AG04450 (cell line): ENCODE data around the gene SBSN. TPM values are rescaled to one million over a fixed set of nuclear protein-coding genes. Genes with fewer than 3 reads are reported as not detected.
"Not testable (repeated sequence)": the region's sequence is repeated elsewhere in the genome, so short reads cannot be mapped to it uniquely, and the experiment has no call there.

ENCODE experiments used
- CTCF ChIA-PET: fragments of 300-600, 350-600 bp; formaldehyde crosslinking; extraction: SDS; loops from one replicate; lab custom pipeline; 2022; ENCODE audit warnings: antibody characterized with exemption, inconsistent platforms; lab: Charles Lee
- POLR2A ChIA-PET: fragments of 350-600 bp; formaldehyde crosslinking; extraction: SDS; loops from one replicate; lab custom pipeline; 2021; ENCODE audit warnings: antibody characterized with exemption, inconsistent platforms; lab: Yijun Ruan, JAX
- DNase-seq: peaks from one replicate; pipeline ENCODE4 v3.0.0-alpha.2; 2011; ENCODE audit warnings: low read depth, low spot score
- H3K27ac ChIP-seq: one replicate; pipeline ENCODE4 v1.5.1; 2012; ENCODE audit warnings: low read depth, low read length, control low read depth
- H3K27me3 ChIP-seq: one replicate; pipeline ENCODE4 v1.6.0; 2012; ENCODE audit warnings: low read length; ENCODE audit not compliant: control insufficient read depth, insufficient read depth
- H3K4me3 ChIP-seq: 2 replicates; pipeline ENCODE4 v1.5.1; 2011; ENCODE audit warnings: mild to moderate bottlenecking, low read depth, low read length, control low read depth
- H3K9me3 ChIP-seq: 2 replicates; pipeline ENCODE4 v1.5.1; 2012; ENCODE audit warnings: low read length; ENCODE audit not compliant: control insufficient read depth, insufficient read depth
- polyA plus RNA-seq: library from polyadenylated mRNA; depleted of rRNA; stranded (reverse); fragments of >200 nt; gene quantifications from 2 replicates; pipeline ENCODE4 v1.2.3, GENCODE V29; 2011; rRNA removed
- TF ChIP-seq, protein P1 (sequence below): IDR thresholded peaks from 2 replicates; pipeline ENCODE4 v1.5.1; 2011; ENCODE audit warnings: low read depth, low read length, control low read depth, inconsistent platforms

Gene SBSN
- polyA plus RNA-seq, 1 experiment = 1.8 TPM

DNA sequence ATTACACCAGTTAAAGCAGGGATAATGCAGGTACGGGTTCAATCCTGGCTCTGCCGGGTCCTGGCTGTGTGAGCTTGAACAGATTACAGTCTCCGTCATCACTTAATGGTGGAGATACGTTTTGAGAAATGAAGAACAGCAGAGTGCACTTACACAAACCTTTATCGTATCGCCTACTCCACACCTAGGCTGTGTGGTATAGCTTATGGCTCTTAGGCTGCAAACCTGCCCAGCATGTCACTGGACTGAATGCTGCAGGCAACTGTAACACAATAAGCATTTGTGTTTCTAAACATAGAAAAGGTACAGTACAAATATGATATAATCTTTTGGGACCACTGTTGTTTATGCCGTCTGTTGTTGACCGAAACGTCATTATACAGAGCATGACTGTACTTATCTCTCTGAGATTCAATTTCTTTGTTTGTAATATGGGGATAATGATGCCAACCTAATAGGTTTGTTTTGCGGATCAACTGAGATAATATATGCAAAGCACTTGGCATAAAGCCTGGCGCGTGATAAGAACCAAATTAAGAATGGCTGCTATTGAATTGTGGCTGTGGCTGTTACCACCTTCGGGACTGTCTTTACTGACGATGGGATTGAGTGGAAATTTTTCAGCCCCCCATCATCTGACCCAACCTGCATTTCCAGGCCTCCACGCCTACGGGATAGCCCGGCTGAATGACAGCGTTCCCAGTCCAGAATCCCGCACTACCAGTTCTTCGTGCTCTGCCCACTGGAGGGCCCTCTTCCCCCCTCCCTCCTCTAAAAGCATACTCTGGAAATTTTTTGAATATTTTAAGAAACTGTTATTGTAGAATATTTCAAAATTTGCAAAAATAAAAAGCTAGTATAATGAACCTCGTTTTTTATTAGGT is 49.1 kb downstream of the SBSN start:
- ChIA-PET CTCF (interaction anchor here (0.6 to 2.4 kb wide), 2 partner anchors 13 to 16 kb away, joined by 3 to 9 read pairs; no protein-coding TSS in a partner anchor), POLR2A (no interaction called here)
- Histone ChIP-seq H3K27me3 (no peaks in the 10 kb centered on the region), H3K27ac (no peak overlapping the region), H3K4me3 (no peak overlapping the region), H3K9me3 (no peaks in the 10 kb centered on the region)
- no peak for DNase-seq
- TF ChIP-seq, protein P1, sequence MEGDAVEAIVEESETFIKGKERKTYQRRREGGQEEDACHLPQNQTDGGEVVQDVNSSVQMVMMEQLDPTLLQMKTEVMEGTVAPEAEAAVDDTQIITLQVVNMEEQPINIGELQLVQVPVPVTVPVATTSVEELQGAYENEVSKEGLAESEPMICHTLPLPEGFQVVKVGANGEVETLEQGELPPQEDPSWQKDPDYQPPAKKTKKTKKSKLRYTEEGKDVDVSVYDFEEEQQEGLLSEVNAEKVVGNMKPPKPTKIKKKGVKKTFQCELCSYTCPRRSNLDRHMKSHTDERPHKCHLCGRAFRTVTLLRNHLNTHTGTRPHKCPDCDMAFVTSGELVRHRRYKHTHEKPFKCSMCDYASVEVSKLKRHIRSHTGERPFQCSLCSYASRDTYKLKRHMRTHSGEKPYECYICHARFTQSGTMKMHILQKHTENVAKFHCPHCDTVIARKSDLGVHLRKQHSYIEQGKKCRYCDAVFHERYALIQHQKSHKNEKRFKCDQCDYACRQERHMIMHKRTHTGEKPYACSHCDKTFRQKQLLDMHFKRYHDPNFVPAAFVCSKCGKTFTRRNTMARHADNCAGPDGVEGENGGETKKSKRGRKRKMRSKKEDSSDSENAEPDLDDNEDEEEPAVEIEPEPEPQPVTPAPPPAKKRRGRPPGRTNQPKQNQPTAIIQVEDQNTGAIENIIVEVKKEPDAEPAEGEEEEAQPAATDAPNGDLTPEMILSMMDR = no peak

DNA sequence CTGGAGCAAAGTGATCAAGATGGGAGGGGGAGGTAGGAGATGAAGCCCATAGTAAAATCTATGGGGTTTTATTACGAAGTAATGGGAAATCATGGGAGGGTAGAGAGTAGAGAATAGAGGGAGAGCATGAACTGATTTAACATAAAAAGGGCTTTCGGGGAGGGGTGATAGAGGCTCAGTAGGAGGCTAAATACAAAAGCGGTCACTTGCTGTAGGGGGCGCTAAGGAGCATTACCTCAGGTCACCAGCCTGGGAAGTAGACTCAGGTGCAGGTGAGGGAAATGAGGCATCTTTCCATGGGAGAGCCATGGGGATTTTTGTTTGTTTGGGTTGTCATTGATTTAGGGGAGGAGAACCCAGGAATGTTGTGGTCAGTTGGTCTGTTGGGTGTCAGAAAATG is 52.0 kb downstream of the SBSN start:
- Histone ChIP-seq H3K9me3 (no peaks in the 10 kb centered on the region), H3K27me3 (no peaks in the 10 kb centered on the region), H3K4me3 (no peak overlapping the region), H3K27ac (no peak overlapping the region)
- ChIA-PET CTCF (no interaction called here), POLR2A (no interaction called here)
- DNase-seq = no peak
- TF ChIP-seq, protein P1 = no peak

DNA sequence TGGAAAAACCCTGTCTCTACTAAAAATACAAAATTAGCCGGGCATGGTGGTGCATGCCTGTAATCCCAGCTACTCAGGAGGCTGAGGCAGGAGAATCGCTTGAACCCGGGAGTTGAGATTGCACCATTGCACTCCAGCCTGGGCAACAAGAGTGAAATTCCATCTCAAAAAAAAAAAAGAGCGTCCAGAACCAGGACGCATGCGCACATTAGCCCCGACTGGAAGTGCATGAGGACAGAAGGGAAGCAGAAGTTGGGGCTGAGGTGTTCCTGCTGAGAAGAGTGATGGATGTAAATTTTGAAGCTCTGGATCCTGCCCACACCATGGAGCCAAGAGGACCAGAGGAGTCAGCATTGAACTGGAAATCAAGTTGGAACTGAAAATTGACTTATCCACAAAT is 53.5 kb downstream of the SBSN start:
- CTCF ChIA-PET = interaction anchor here (0.6 kb wide), 1 partner anchor 334 kb away, joined by 3 read pairs; no protein-coding TSS in a partner anchor
- H3K27me3 ChIP-seq, H3K9me3 ChIP-seq, H3K27ac ChIP-seq, POLR2A ChIA-PET, H3K4me3 ChIP-seq, DNase-seq: not testable (repeated sequence)

DNA sequence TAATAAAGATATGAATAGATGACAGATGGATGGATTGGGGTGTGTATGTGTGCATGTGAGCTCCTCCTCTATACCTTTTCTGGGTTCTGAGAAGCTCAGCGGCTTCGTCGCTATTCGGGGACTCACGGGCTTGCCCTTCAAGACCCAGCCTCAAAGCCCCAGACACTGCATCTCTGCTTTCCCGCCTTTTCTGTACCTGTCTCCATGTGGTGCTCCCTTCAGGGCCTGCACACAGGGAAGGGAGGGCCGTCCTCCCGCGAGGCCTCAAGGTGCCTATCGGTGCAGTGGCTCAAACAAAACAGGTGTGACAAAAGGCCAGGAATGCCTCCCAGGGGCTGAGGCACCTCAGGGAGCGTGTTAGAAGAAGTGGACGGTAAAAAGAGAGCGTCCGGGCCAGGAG is 54.0 kb downstream of the SBSN start:
- TF ChIP-seq, protein P1 = no peak
- CTCF ChIA-PET = interaction anchor here (0.6 kb wide), 1 partner anchor 333 kb away, joined by 3 read pairs; no protein-coding TSS in a partner anchor
- no peaks in the 10 kb centered on the region for H3K27me3 ChIP-seq
- POLR2A ChIA-PET = no interaction called here
- H3K9me3 ChIP-seq = no peaks in the 10 kb centered on the region
- H3K4me3 ChIP-seq = no peak overlapping the region
- DNase-seq = no peak
- H3K27ac ChIP-seq = no peak overlapping the region

Other genes with a start within 250 kb of the SBSN start
- gene HAMP, start 245.8 kb downstream of the SBSN start, polyA plus RNA-seq = not detected in 2 replicates
- not detected in 2 replicates for gene MAG, start 236.2 kb downstream of the SBSN start, polyA plus RNA-seq
- gene CD22, start 199.1 kb downstream of the SBSN start, polyA plus RNA-seq = not detected in 2 replicates
- gene FFAR1, start 180.4 kb downstream of the SBSN start, polyA plus RNA-seq = not detected in 2 replicates
- gene FFAR3, start 169.9 kb downstream of the SBSN start, polyA plus RNA-seq = not detected in 2 replicates
- not detected in 2 replicates for gene GPR42, start 157.2 kb downstream of the SBSN start, polyA plus RNA-seq
- gene FFAR2, start 80.1 kb downstream of the SBSN start, polyA plus RNA-seq = not detected in 2 replicates
- gene KRTDAP, start 37.8 kb downstream of the SBSN start, polyA plus RNA-seq = not detected in 2 replicates
- gene DMKN, start 14.7 kb downstream of the SBSN start, polyA plus RNA-seq = 1.3 and 1.6 TPM in 2 replicates
- not detected in 2 replicates for gene GAPDHS, start 5.1 kb upstream of the SBSN start, polyA plus RNA-seq
- 88.7 and 116 TPM in 2 replicates for gene TMEM147, start 17.3 kb upstream of the SBSN start, polyA plus RNA-seq
- gene ATP4A, start 35.3 kb upstream of the SBSN start, polyA plus RNA-seq = not detected in 2 replicates
- gene PMIS2, start 57.9 kb upstream of the SBSN start, polyA plus RNA-seq = not detected in 2 replicates
- 1.9 and 2.3 TPM in 2 replicates for gene HAUS5, start 84.4 kb upstream of the SBSN start, polyA plus RNA-seq
- gene RBM42, start 100.7 kb upstream of the SBSN start, polyA plus RNA-seq = 33.4 and 35.6 TPM in 2 replicates
- 0.33 and 0.36 TPM in 2 replicates for gene ETV2, start 113.4 kb upstream of the SBSN start, polyA plus RNA-seq
- 398 and 527 TPM in 2 replicates for gene COX6B1, start 120.0 kb upstream of the SBSN start, polyA plus RNA-seq
- gene UPK1A, start 138.2 kb upstream of the SBSN start, polyA plus RNA-seq = 0.07 TPM in 1 of 2 replicates, not detected in the other
- not detected in 2 replicates for gene ZBTB32, start 176.2 kb upstream of the SBSN start, polyA plus RNA-seq
- 6.1 and 8.7 TPM in 2 replicates for gene KMT2B, start 189.7 kb upstream of the SBSN start, polyA plus RNA-seq
- 1.3 and 2.0 TPM in 2 replicates for gene IGFLR1, start 214.1 kb upstream of the SBSN start, polyA plus RNA-seq
- 10.2 and 11.8 TPM in 2 replicates for gene U2AF1L4, start 217.1 kb upstream of the SBSN start, polyA plus RNA-seq
- gene PSENEN, start 217.3 kb upstream of the SBSN start, polyA plus RNA-seq = 41.0 and 52.7 TPM in 2 replicates
- gene LIN37, start 220.3 kb upstream of the SBSN start, polyA plus RNA-seq = 5.5 and 7.6 TPM in 2 replicates
- gene HSPB6, start 228.7 kb upstream of the SBSN start, polyA plus RNA-seq = 31.7 and 46.5 TPM in 2 replicates
- gene PROSER3, start 229.9 kb upstream of the SBSN start, polyA plus RNA-seq = 5.2 and 7.1 TPM in 2 replicates
- gene ARHGAP33, start 247.3 kb upstream of the SBSN start, polyA plus RNA-seq = 0.82 and 1.2 TPM in 2 replicates